Right lobe of liver (tissue), 4 donors: ENCODE results near the gene ACSS1.

Experiments used
- CTCF ChIP-seq, 4 donors: fragments of 200-600 bp in 3 of 4; fragments of 450-650 bp in 1 of 4; IDR thresholded peaks; one replicate each; pipeline versions ENCODE4 v1.5.1 to v1.8.0; 2016 to 2022; ENCODE audit warnings: antibody characterized with exemption in 4 of 4, mild to moderate bottlenecking in 2 of 4
- POLR2A ChIP-seq: fragments of 450-650 bp; IDR thresholded peaks from one replicate; pipeline ENCODE4 v1.6.1; 2017; ENCODE audit warnings: antibody characterized with exemption, mild to moderate bottlenecking
- donor health status: DM: no; HTN: no; CAD: no.
- donor health status: DM: no; HTN: no; CAD: no.
- donor health status: DM: no; HTN: yes; CAD: no.

GRCh38 chr20:25020901-25021301 is 37.0 kb downstream of the ACSS1 start:
- no peak for TF ChIP-seq CTCF (IDR thresholded peaks at IDR 0.05)
- TF ChIP-seq POLR2A, result no peak
